ENCODE measurements around the gene BLOC1S3.

The BLOC1S3 gene

DNA sequence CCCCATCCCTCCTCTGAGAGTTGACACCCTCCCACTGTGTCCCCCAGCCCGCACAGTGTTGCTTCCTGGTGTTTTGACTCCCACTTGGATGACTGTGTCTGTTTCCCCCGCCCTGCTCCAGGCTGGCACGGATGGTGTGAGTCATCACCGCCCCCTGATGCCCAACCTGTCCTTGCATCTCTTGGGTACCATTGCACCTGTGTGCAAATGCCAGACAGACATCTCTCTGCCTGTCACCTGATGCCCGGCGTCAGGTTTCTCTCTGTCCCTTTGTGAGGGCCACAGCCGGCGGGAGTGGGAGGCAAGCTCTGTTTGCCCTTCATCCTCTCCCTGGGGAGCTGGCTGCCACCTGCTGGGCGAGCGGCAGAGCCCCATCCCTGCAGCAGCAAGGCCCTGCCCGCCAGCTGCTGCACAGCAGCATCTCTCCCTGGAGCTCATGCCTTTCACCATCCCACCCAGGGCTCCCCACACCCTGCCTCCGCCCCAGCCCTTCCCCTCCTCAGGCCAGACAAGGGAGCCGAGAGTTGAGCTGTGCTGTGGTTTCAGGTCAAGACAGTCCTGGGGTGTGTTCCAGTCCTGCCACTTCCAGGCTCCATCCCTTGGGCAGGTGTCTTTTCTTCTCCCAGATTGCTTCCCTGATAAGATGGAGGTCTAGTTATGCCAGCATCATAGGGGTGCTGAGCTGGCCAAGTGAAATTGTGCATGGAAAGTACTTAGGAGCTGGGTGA lies 47.5 kb upstream of the BLOC1S3 start:
- peaks cover 85% of the 10 kb centered on the region for H3K79me2 ChIP-seq (ENCODE audit: insufficient read depth, low read length)

DNA sequence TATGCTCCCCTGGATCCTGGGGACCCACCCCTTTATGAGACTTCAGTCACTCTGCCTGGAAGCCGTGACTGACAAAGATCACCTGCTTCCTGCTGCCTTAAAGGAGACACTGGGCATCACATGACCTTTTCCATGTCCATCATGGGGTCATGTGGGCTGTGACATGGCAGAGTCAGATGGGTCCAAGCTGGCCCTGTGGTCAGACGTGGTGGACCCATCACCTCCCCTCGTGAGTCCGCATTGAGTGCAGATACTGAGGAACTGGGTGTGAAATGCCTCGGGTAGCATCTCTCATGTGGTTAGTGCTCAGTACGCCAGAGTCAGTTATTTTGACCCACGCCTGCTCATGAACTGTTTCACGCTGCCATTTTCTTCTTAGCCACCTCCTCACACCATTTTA lies 44.9 kb upstream of the BLOC1S3 start:
- H3K9ac ChIP-seq (ENCODE audit: low read depth, low read length) = no peak overlapping the region
- no peak for TF ChIP-seq EZH2 (IDR thresholded peaks at IDR 0.05; ENCODE audit: borderline replicate concordance, low read depth, low read length, severe bottlenecking)
- TF ChIP-seq, protein P1, sequence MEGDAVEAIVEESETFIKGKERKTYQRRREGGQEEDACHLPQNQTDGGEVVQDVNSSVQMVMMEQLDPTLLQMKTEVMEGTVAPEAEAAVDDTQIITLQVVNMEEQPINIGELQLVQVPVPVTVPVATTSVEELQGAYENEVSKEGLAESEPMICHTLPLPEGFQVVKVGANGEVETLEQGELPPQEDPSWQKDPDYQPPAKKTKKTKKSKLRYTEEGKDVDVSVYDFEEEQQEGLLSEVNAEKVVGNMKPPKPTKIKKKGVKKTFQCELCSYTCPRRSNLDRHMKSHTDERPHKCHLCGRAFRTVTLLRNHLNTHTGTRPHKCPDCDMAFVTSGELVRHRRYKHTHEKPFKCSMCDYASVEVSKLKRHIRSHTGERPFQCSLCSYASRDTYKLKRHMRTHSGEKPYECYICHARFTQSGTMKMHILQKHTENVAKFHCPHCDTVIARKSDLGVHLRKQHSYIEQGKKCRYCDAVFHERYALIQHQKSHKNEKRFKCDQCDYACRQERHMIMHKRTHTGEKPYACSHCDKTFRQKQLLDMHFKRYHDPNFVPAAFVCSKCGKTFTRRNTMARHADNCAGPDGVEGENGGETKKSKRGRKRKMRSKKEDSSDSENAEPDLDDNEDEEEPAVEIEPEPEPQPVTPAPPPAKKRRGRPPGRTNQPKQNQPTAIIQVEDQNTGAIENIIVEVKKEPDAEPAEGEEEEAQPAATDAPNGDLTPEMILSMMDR (IDR thresholded peaks at IDR 0.05; ENCODE audit: borderline replicate concordance, extremely low read depth, low read length, poor library complexity, severe bottlenecking) = no peak
- peaks cover 82% of the 10 kb centered on the region for H3K79me2 ChIP-seq (ENCODE audit: insufficient read depth, low read length)
- DNase-seq = no peak
- peaks cover 75% of the 10 kb centered on the region for H4K20me1 ChIP-seq (ENCODE audit: insufficient read depth, low read length)
- H3K4me3 ChIP-seq (ENCODE audit: low read depth in 1 of 2, low read length in 2 of 2) = no peak overlapping the region
- no peak overlapping the region for H3K27ac ChIP-seq (ENCODE audit: low read length)
- no peaks in the 10 kb centered on the region for H3K4me1 ChIP-seq (ENCODE audit: insufficient read depth, low read length)
- no peak for ATAC-seq (ENCODE audit: insufficient read depth, low read depth)
- H3K27me3 ChIP-seq (ENCODE audit: insufficient read depth, low read length, poor library complexity) = no peaks in the 10 kb centered on the region
- no peaks in the 10 kb centered on the region for H3K9me3 ChIP-seq (ENCODE audit: insufficient read depth, low read length, severe bottlenecking)
- H3K4me2 ChIP-seq (ENCODE audit: insufficient read depth, low read length) = no peak overlapping the region
- H2AFZ ChIP-seq (ENCODE audit: low read depth, low read length) = no peak overlapping the region
- H3K36me3 ChIP-seq (ENCODE audit: insufficient read depth, low read length) = peaks cover 8% of the 10 kb centered on the region; the same call in 1 of the 2 replicates

More for the DNA sequence above, 47.5 kb upstream of the BLOC1S3 start:
- Histone ChIP-seq H3K9me3 (ENCODE audit: insufficient read depth, low read length, severe bottlenecking) (no peaks in the 10 kb centered on the region), H3K36me3 (ENCODE audit: insufficient read depth, low read length) (peaks cover 9% of the 10 kb centered on the region; the same call in 1 of the 2 replicates), H2AFZ (ENCODE audit: low read depth, low read length) (no peak overlapping the region), H3K9ac (ENCODE audit: low read depth, low read length) (no peak overlapping the region), H3K27me3 (ENCODE audit: insufficient read depth, low read length, poor library complexity) (no peaks in the 10 kb centered on the region), H3K4me3 (ENCODE audit: low read depth in 1 of 2, low read length in 2 of 2) (no peak overlapping the region), H3K27ac (ENCODE audit: low read length) (no peak overlapping the region), H3K4me1 (ENCODE audit: insufficient read depth, low read length) (no peaks in the 10 kb centered on the region), H3K4me2 (ENCODE audit: insufficient read depth, low read length) (no peak overlapping the region), H4K20me1 (ENCODE audit: insufficient read depth, low read length) (peaks cover 70% of the 10 kb centered on the region)
- DNase-seq (peak; percentile 15), ATAC-seq (ENCODE audit: insufficient read depth, low read depth) (no peak)
- TF ChIP-seq EZH2 (IDR thresholded peaks at IDR 0.05; ENCODE audit: borderline replicate concordance, low read depth, low read length, severe bottlenecking) = no peak
- TF ChIP-seq, protein P1 (IDR thresholded peaks at IDR 0.05; ENCODE audit: borderline replicate concordance, extremely low read depth, low read length, poor library complexity, severe bottlenecking) = peak; percentile 31

DNA sequence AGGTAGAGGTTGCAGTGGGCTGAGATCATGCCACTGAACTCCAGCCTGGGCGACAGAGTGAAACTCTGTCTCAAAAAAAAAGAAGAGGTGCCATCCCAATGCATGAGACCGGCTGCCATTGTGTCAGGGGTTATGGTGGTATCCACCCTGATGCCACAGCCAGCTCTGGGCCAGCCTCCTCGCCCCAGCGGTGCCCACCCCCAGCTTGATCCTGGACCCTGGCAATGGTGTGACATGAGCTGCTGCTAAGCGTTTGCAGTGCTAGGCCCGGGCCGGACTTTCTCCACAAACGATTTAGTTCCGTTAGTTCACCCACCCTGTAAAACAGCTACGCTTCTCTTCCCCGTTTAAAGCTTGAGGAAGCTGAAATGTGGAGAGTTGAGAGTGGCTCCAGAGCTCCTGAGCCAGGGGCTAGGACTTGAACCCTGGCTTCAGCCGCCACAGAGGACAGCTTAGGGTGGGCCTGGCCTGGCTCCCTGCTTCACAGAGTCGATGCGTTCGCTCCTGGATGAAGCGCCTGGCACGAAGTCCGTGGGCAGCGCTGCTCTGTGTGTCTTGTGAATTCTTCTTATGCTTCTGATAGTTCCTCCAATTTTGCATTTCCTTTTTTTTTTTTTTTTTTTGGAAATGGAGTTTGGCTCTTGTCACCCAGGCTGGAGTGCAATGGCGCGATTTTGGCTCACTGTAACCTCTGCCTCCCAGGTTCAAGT lies 43.3 kb upstream of the BLOC1S3 start:
- Histone ChIP-seq H3K27me3 (ENCODE audit: insufficient read depth, low read length, poor library complexity) (no peaks in the 10 kb centered on the region), H3K79me2 (ENCODE audit: insufficient read depth, low read length) (peaks cover 75% of the 10 kb centered on the region), H3K36me3 (ENCODE audit: insufficient read depth, low read length) (peaks cover 7% of the 10 kb centered on the region), H2AFZ (ENCODE audit: low read depth, low read length) (no peak overlapping the region), H3K4me2 (ENCODE audit: insufficient read depth, low read length) (no peak overlapping the region), H3K4me1 (ENCODE audit: insufficient read depth, low read length) (no peaks in the 10 kb centered on the region), H3K4me3 (ENCODE audit: low read depth in 1 of 2, low read length in 2 of 2) (no peak overlapping the region), H3K9me3 (ENCODE audit: insufficient read depth, low read length, severe bottlenecking) (no peaks in the 10 kb centered on the region), H3K9ac (ENCODE audit: low read depth, low read length) (no peak overlapping the region), H3K27ac (ENCODE audit: low read length) (no peak overlapping the region), H4K20me1 (ENCODE audit: insufficient read depth, low read length) (peaks cover 71% of the 10 kb centered on the region)
- DNase-seq = no peak
- TF ChIP-seq, protein P1 (IDR thresholded peaks at IDR 0.05; ENCODE audit: borderline replicate concordance, extremely low read depth, low read length, poor library complexity, severe bottlenecking) = no peak
- no peak for TF ChIP-seq EZH2 (IDR thresholded peaks at IDR 0.05; ENCODE audit: borderline replicate concordance, low read depth, low read length, severe bottlenecking)
- no peak for ATAC-seq (ENCODE audit: insufficient read depth, low read depth)

All from DND-41 (cell line).